Panc1 (cell line): Measurements from ENCODE around the gene NR5A1.

ENCODE experiments used
- POLR2AphosphoS5 ChIP-seq: IDR thresholded peaks from 2 replicates; pipeline ENCODE4 v1.6.1; 2012; ENCODE audit warnings: mild to moderate bottlenecking, low read depth, low read length, moderate library complexity
- SIN3A ChIP-seq: IDR thresholded peaks from 2 replicates; pipeline ENCODE4 v1.6.1; 2012; ENCODE audit warnings: low read depth, mild to moderate bottlenecking, low read length, moderate library complexity, borderline replicate concordance; ENCODE audit not compliant: insufficient read depth
- TCF7L2 ChIP-seq: IDR thresholded peaks from 2 replicates; pipeline ENCODE4 v1.6.1; 2011; ENCODE audit warnings: mild to moderate bottlenecking, low read depth, low read length, inconsistent platforms
- TF ChIP-seq, protein P1 (sequence below): fragments of 450-650 bp; IDR thresholded peaks from 2 replicates; pipeline ENCODE4 v1.5.1; 2017; ENCODE audit warnings: mild to moderate bottlenecking
- TF ChIP-seq, protein P2 (sequence below), 2 experiments: IDR thresholded peaks; 2 replicates each; pipeline ENCODE4 v1.6.1; 2011 to 2012; ENCODE audit warnings: low read depth in 2 of 2, control low read depth in 1 of 2, low read length in 1 of 2, mild to moderate bottlenecking in 1 of 2, moderate library complexity in 1 of 2; ENCODE audit not compliant: insufficient read depth in 1 of 2

- TF ChIP-seq, protein P1, sequence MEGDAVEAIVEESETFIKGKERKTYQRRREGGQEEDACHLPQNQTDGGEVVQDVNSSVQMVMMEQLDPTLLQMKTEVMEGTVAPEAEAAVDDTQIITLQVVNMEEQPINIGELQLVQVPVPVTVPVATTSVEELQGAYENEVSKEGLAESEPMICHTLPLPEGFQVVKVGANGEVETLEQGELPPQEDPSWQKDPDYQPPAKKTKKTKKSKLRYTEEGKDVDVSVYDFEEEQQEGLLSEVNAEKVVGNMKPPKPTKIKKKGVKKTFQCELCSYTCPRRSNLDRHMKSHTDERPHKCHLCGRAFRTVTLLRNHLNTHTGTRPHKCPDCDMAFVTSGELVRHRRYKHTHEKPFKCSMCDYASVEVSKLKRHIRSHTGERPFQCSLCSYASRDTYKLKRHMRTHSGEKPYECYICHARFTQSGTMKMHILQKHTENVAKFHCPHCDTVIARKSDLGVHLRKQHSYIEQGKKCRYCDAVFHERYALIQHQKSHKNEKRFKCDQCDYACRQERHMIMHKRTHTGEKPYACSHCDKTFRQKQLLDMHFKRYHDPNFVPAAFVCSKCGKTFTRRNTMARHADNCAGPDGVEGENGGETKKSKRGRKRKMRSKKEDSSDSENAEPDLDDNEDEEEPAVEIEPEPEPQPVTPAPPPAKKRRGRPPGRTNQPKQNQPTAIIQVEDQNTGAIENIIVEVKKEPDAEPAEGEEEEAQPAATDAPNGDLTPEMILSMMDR: no peak
- TF ChIP-seq POLR2AphosphoS5 (no peak), TCF7L2 (no peak), SIN3A (no peak)
- TF ChIP-seq, protein P2, sequence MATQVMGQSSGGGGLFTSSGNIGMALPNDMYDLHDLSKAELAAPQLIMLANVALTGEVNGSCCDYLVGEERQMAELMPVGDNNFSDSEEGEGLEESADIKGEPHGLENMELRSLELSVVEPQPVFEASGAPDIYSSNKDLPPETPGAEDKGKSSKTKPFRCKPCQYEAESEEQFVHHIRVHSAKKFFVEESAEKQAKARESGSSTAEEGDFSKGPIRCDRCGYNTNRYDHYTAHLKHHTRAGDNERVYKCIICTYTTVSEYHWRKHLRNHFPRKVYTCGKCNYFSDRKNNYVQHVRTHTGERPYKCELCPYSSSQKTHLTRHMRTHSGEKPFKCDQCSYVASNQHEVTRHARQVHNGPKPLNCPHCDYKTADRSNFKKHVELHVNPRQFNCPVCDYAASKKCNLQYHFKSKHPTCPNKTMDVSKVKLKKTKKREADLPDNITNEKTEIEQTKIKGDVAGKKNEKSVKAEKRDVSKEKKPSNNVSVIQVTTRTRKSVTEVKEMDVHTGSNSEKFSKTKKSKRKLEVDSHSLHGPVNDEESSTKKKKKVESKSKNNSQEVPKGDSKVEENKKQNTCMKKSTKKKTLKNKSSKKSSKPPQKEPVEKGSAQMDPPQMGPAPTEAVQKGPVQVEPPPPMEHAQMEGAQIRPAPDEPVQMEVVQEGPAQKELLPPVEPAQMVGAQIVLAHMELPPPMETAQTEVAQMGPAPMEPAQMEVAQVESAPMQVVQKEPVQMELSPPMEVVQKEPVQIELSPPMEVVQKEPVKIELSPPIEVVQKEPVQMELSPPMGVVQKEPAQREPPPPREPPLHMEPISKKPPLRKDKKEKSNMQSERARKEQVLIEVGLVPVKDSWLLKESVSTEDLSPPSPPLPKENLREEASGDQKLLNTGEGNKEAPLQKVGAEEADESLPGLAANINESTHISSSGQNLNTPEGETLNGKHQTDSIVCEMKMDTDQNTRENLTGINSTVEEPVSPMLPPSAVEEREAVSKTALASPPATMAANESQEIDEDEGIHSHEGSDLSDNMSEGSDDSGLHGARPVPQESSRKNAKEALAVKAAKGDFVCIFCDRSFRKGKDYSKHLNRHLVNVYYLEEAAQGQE (IDR thresholded peaks at IDR 0.05; ENCODE audit: insufficient read depth in 1 of 2, low read depth in 2 of 2, low read length in 1 of 2): no peak
Observed at GRCh38 chr9:124447297-124447661, 59.9 kb downstream of the NR5A1 start.
